Endothelial cell (in vitro differentiated cells): ENCODE results near the gene SCFD2. TPM values are rescaled to one million over a fixed set of nuclear protein-coding genes. Genes with fewer than 3 reads are reported as not detected.
"Not testable (repeated sequence)": the region's sequence is repeated elsewhere in the genome, so short reads cannot be mapped to it uniquely, and the experiment has no call there.

ENCODE experiments used
- DNase-seq: peaks from one replicate; pipeline ENCODE4 v3.0.0; 2021; ENCODE audit warnings: low spot score
- H3K27ac Mint-ChIP-seq: one replicate; pipeline ENCODE4 v1.8.0; 2021; ENCODE audit warnings: mixed read lengths, inconsistent platforms; ENCODE audit not compliant: unreplicated experiment
- H3K27me3 Mint-ChIP-seq: one replicate; pipeline ENCODE4 v1.8.0; 2021; ENCODE audit warnings: mild to moderate bottlenecking, moderate library complexity, mixed read lengths, inconsistent platforms; ENCODE audit not compliant: unreplicated experiment
- H3K36me3 Mint-ChIP-seq: one replicate; pipeline ENCODE4 v1.8.0; 2021; ENCODE audit warnings: mild to moderate bottlenecking, low read depth, mixed read lengths, inconsistent platforms; ENCODE audit not compliant: unreplicated experiment
- H3K4me1 Mint-ChIP-seq: one replicate; pipeline ENCODE4 v1.8.0; 2021; ENCODE audit warnings: mild to moderate bottlenecking, mixed read lengths, inconsistent platforms; ENCODE audit not compliant: unreplicated experiment
- H3K4me3 Mint-ChIP-seq: one replicate; pipeline ENCODE4 v1.8.0; 2021; ENCODE audit warnings: mild to moderate bottlenecking, mixed read lengths, inconsistent platforms; ENCODE audit not compliant: unreplicated experiment
- H3K9me3 Mint-ChIP-seq: one replicate; pipeline ENCODE4 v1.8.0; 2021; ENCODE audit warnings: mixed read lengths, inconsistent platforms; ENCODE audit not compliant: unreplicated experiment
- CTCF ChIP-seq: fragments of 200-600 bp; sonication (generic); IDR thresholded peaks from one replicate; pipeline ENCODE4 v1.5.0; 2021; ENCODE audit warnings: antibody characterized with exemption; ENCODE audit not compliant: unreplicated experiment
- total RNA-seq: library from RNA; stranded (reverse); fragmentation: NEBNext Ultra II Directional; extraction: Animal tissue kit (Norgen Biotek cat#: 25700); gene quantifications from one replicate; pipeline ENCODE4 v1.2.1, GENCODE V29; 2021; ENCODE audit not compliant: unreplicated experiment

Gene SCFD2
- total RNA-seq, 1 donor from 2014 or later, result 13.6 TPM

- Mint-ChIP-seq H3K9me3 (no peaks in the 10 kb centered on the region), H3K4me1 (no peaks in the 10 kb centered on the region), H3K36me3 (no peaks in the 10 kb centered on the region), H3K4me3 (no peak overlapping the region), H3K27ac (no peak overlapping the region), H3K27me3 (no peaks in the 10 kb centered on the region)
- DNase-seq, result no peak
- no peak for TF ChIP-seq CTCF
Measured at GRCh38 chr4:53141308-53141707, 224.6 kb downstream of the SCFD2 start.

- H3K9me3 Mint-ChIP-seq, H3K27me3 Mint-ChIP-seq, H3K27ac Mint-ChIP-seq, DNase-seq, H3K4me3 Mint-ChIP-seq, H3K4me1 Mint-ChIP-seq, H3K36me3 Mint-ChIP-seq: not testable (repeated sequence)
Measured at GRCh38 chr4:53139256-53139655, 226.6 kb downstream of the SCFD2 start.

- Mint-ChIP-seq H3K4me1 (no peaks in the 10 kb centered on the region), H3K36me3 (no peaks in the 10 kb centered on the region), H3K4me3 (no peak overlapping the region), H3K9me3 (no peaks in the 10 kb centered on the region), H3K27me3 (no peaks in the 10 kb centered on the region), H3K27ac (no peak overlapping the region)
- TF ChIP-seq CTCF, result no peak
- no peak for DNase-seq
Measured at GRCh38 chr4:53137468-53137867, 228.4 kb downstream of the SCFD2 start.

- H3K36me3 Mint-ChIP-seq, result no peaks in the 10 kb centered on the region
- TF ChIP-seq CTCF, result no peak
- no peaks in the 10 kb centered on the region for H3K4me1 Mint-ChIP-seq
- no peak overlapping the region for H3K27ac Mint-ChIP-seq
- H3K4me3 Mint-ChIP-seq, result no peak overlapping the region
- H3K9me3 Mint-ChIP-seq, result no peaks in the 10 kb centered on the region
- no peaks in the 10 kb centered on the region for H3K27me3 Mint-ChIP-seq
- DNase-seq, result no peak
Measured at GRCh38 chr4:53136954-53137353, 228.9 kb downstream of the SCFD2 start.

- peaks cover 2% of the 10 kb centered on the region for H3K4me1 Mint-ChIP-seq
- H3K4me3 Mint-ChIP-seq, result no peak overlapping the region
- no peak for DNase-seq
- H3K36me3 Mint-ChIP-seq, result no peaks in the 10 kb centered on the region
- no peaks in the 10 kb centered on the region for H3K9me3 Mint-ChIP-seq
- no peak overlapping the region for H3K27ac Mint-ChIP-seq
- TF ChIP-seq CTCF, result no peak
- H3K27me3 Mint-ChIP-seq, result no peaks in the 10 kb centered on the region
Measured at GRCh38 chr4:53132132-53132891, 233.5 kb downstream of the SCFD2 start.
